OCI-LY1 (cell line): ENCODE results near the gene BLMH.

Experiments used
- CTCF ChIP-seq: fragments of 200-600 bp; sonication (generic), shearing (Covaris generic); IDR thresholded peaks from 2 replicates; pipeline ENCODE4 v1.5.1; 2017; ENCODE audit warnings: mild to moderate bottlenecking, antibody characterized with exemption, low read length, moderate library complexity, mixed read lengths
- EZH2 ChIP-seq: fragments of 200-600 bp; sonication (generic), shearing (Covaris generic); IDR thresholded peaks from 2 replicates; pipeline ENCODE4 v1.8.0; 2017; ENCODE audit warnings: borderline replicate concordance, mixed run types, mild to moderate bottlenecking, antibody characterized with exemption, low read length, moderate library complexity, mixed read lengths

GRCh38 chr17:30210366-30210765, 81.4 kb downstream of the BLMH start:
- TF ChIP-seq CTCF = no peak
- TF ChIP-seq EZH2 = no peak
